Neuronal stem cell (in vitro differentiated cells): ENCODE measurements around the gene SLC2A4.
A peak's percentile ranks its signal among the peaks of the same experiment; 100 is the strongest.

Source experiments
- DNase-seq: peaks from one replicate; pipeline ENCODE4 v3.0.0-alpha.2; 2013; ENCODE audit warnings: low spot score
- H2AFZ ChIP-seq: one replicate; pipeline ENCODE4 v1.6.1; 2013; ENCODE audit warnings: mild to moderate bottlenecking, low read length, inconsistent platforms
- H2AK5ac ChIP-seq: 2 replicates; pipeline ENCODE4 v1.6.1; 2013; ENCODE audit warnings: low read depth, mild to moderate bottlenecking, inconsistent platforms, low read length, moderate library complexity, mixed read lengths
- H2BK120ac ChIP-seq: 2 replicates; pipeline ENCODE4 v1.6.1; 2013; ENCODE audit warnings: low read depth, mild to moderate bottlenecking, inconsistent platforms, low read length, moderate library complexity, mixed read lengths
- H2BK12ac ChIP-seq: one replicate; pipeline ENCODE4 v1.6.1; 2013; ENCODE audit warnings: low read length, inconsistent platforms
- H2BK15ac ChIP-seq: 2 replicates; pipeline ENCODE4 v1.6.1; 2013; ENCODE audit warnings: mild to moderate bottlenecking, low read length, inconsistent platforms, mixed read lengths
- H2BK5ac ChIP-seq: one replicate; pipeline ENCODE4 v1.6.1; 2013; ENCODE audit warnings: inconsistent platforms, mild to moderate bottlenecking, low read length, moderate library complexity
- H3K14ac ChIP-seq: one replicate; pipeline ENCODE4 v1.6.1; 2013; ENCODE audit warnings: low read length, inconsistent platforms
- H3K18ac ChIP-seq: 2 replicates; pipeline ENCODE4 v1.6.1; 2013; ENCODE audit warnings: low read length, inconsistent platforms
- H3K23ac ChIP-seq: 2 replicates; pipeline ENCODE4 v1.6.1; 2013; ENCODE audit warnings: low read depth, mild to moderate bottlenecking, mixed read lengths, low read length, inconsistent platforms; ENCODE audit not compliant: poor library complexity
- H3K27ac ChIP-seq: replicated peaks from 3 replicates; pipeline ENCODE4 v1.5.1; 2013; ENCODE audit warnings: low read length, inconsistent platforms
- H3K27me3 ChIP-seq, 3 experiments: 2 replicates each; pipeline ENCODE4 v1.6.1; 2013; ENCODE audit warnings: low read length in 3 of 3, mild to moderate bottlenecking in 2 of 3, inconsistent platforms in 1 of 3, low read depth in 1 of 3, mixed read lengths in 1 of 3, moderate library complexity in 1 of 3; ENCODE audit not compliant: control insufficient read depth in 3 of 3, insufficient read depth in 3 of 3
- H3K36me3 ChIP-seq, 2 donors: replicated peaks in 1 of 2; 2 replicates each; pipeline ENCODE4 v1.6.1; 2013; ENCODE audit warnings: low read length in 2 of 2; ENCODE audit not compliant: control insufficient read depth in 2 of 2, insufficient read depth in 2 of 2
- H3K4ac ChIP-seq: 2 replicates; pipeline ENCODE4 v1.6.1; 2013; ENCODE audit warnings: inconsistent platforms, mild to moderate bottlenecking, low read length, moderate library complexity
- H3K4me1 ChIP-seq, 2 donors: 1 replicate in 1 of 2; 2 replicates in 1 of 2; pipeline ENCODE4 v1.6.1; 2013; ENCODE audit warnings: low read length in 2 of 2, low read depth in 1 of 2; ENCODE audit not compliant: control insufficient read depth in 2 of 2, insufficient read depth in 1 of 2
- H3K4me2 ChIP-seq: one replicate; pipeline ENCODE4 v1.6.1; 2013; ENCODE audit warnings: mild to moderate bottlenecking, low read length, inconsistent platforms; ENCODE audit not compliant: insufficient read depth, poor library complexity, severe bottlenecking
- H3K4me3 ChIP-seq, 2 donors: 2 replicates each; pipeline ENCODE4 v1.5.1; 2013; ENCODE audit warnings: low read length in 2 of 2, mild to moderate bottlenecking in 2 of 2, inconsistent platforms in 1 of 2, moderate library complexity in 1 of 2
- H3K79me1 ChIP-seq: one replicate; pipeline ENCODE4 v1.6.1; 2013; ENCODE audit warnings: low read depth, mild to moderate bottlenecking, inconsistent platforms, low read length, moderate library complexity
- H3K9ac ChIP-seq: one replicate; pipeline ENCODE4 v1.6.1; 2013; ENCODE audit warnings: mild to moderate bottlenecking, low read depth, low read length, inconsistent platforms; ENCODE audit not compliant: poor library complexity
- H3K9me3 ChIP-seq, 2 donors: replicated peaks in 1 of 2; 2 replicates each; pipeline versions ENCODE3 to v1.6.1; 2013; ENCODE audit warnings: low read length in 2 of 2, mild to moderate bottlenecking in 2 of 2, inconsistent platforms in 1 of 2, low read depth in 1 of 2, mixed read lengths in 1 of 2, moderate library complexity in 1 of 2; ENCODE audit not compliant: control insufficient read depth in 2 of 2, insufficient read depth in 1 of 2
- H4K8ac ChIP-seq: one replicate; pipeline ENCODE4 v1.6.1; 2013; ENCODE audit warnings: low read depth, mild to moderate bottlenecking, inconsistent platforms, low read length, moderate library complexity
- H4K91ac ChIP-seq: one replicate; pipeline ENCODE4 v1.6.1; 2013; ENCODE audit warnings: low read length, low read depth, mild to moderate bottlenecking, inconsistent platforms; ENCODE audit not compliant: poor library complexity
- WGBS, 2 donors: extraction: QIAGEN DNeasy Blood & Tissue Kit; methylation state at CpG; one replicate each; pipeline ENCODE4 v1.1.7; 2013; ENCODE audit warnings: missing lambda C conversion rate in 2 of 2, mixed read lengths in 1 of 2; ENCODE audit not compliant: insufficient read length in 2 of 2, insufficient replicate concordance in 1 of 2; ENCODE audit errors: extremely low coverage in 2 of 2; 5-methylcytosine and 5-hydroxymethylcytosine counted together

The SLC2A4 gene

GRCh38 chr17:7293159-7293558 lies 11.6 kb downstream of the SLC2A4 start:
- Histone ChIP-seq H2BK15ac (no peak overlapping the region), H2BK5ac (no peak overlapping the region), H2BK12ac (no peak overlapping the region), H3K4ac (no peak overlapping the region), H3K18ac (no peak overlapping the region), H3K9me3 (peaks cover 0 to 3% of the 10 kb centered on the region in 2 donors), H3K36me3 (no peaks in the 10 kb centered on the region), H3K79me1 (peaks cover 4% of the 10 kb centered on the region), H3K4me2 (no peak overlapping the region), H4K91ac (no peak overlapping the region), H2AK5ac (no peak overlapping the region), H3K27me3 (peaks cover 10 to 48% (median 44%) of the 10 kb centered on the region in 3 experiments), H3K4me1 (peaks cover 7 to 22% of the 10 kb centered on the region in 2 donors), H4K8ac (no peak overlapping the region), H3K9ac (no peak overlapping the region), H3K14ac (no peak overlapping the region), H3K4me3 (no peak overlapping the region), H2BK120ac (no peak overlapping the region), H3K23ac (no peak overlapping the region), H3K27ac (no peak overlapping the region), H2AFZ (no peak overlapping the region)
- no peak for DNase-seq
- WGBS, 2 donors, result no CpG with 5 or more reads among the region's 11 CpGs

GRCh38 chr17:7293816-7294613 lies 12.5 kb downstream of the SLC2A4 start:
- no peak overlapping the region for H2BK120ac ChIP-seq
- H2BK12ac ChIP-seq, result no peak overlapping the region
- peak overlapping the region; percentile 4 for H2AK5ac ChIP-seq
- H2AFZ ChIP-seq, result peak overlapping the region; percentile 87
- no peak overlapping the region for H2BK5ac ChIP-seq
- peak overlapping the region; percentile 85 for H3K18ac ChIP-seq
- H3K4me2 ChIP-seq, result peak overlapping the region; percentile 54
- no peak overlapping the region for H3K9ac ChIP-seq
- H3K27me3 ChIP-seq, result peaks cover 10 to 48% (median 44%) of the 10 kb centered on the region in 3 experiments
- peaks cover 4% of the 10 kb centered on the region for H3K79me1 ChIP-seq
- no peak overlapping the region for H3K14ac ChIP-seq
- H4K91ac ChIP-seq, result no peak overlapping the region
- no peak overlapping the region for H3K27ac ChIP-seq
- H3K36me3 ChIP-seq, result no peaks in the 10 kb centered on the region
- H2BK15ac ChIP-seq, result peak overlapping the region; percentile 49
- peak overlapping the region; percentile 22 to 48 for H3K4me3 ChIP-seq
- H3K4me1 ChIP-seq, result peaks cover 7 to 22% of the 10 kb centered on the region in 2 donors
- no peak overlapping the region for H3K4ac ChIP-seq
- DNase-seq, result no peak
- H3K9me3 ChIP-seq, result peaks cover 0 to 3% of the 10 kb centered on the region in 2 donors
- H4K8ac ChIP-seq, result no peak overlapping the region
- H3K23ac ChIP-seq, result peak overlapping the region; percentile 43
- no CpG with 5 or more reads among the region's 75 CpGs for WGBS, 2 donors

- Histone ChIP-seq H2BK5ac (no peak within 1 kb of the TSS), H3K18ac (peak within 1 kb of the TSS; percentile 96), H3K27me3 (peaks cover 10 to 48% (median 44%) of the 10 kb centered on the region in 3 experiments), H2BK12ac (no peak within 1 kb of the TSS), H3K4me2 (peak within 1 kb of the TSS; percentile 80), H3K14ac (no peak within 1 kb of the TSS), H2BK15ac (peak within 1 kb of the TSS; percentile 49), H2AK5ac (peak within 1 kb of the TSS; percentile 94), H4K91ac (no peak within 1 kb of the TSS), H3K27ac (no peak within 1 kb of the TSS), H2BK120ac (peak within 1 kb of the TSS; percentile 94), H3K4ac (no peak within 1 kb of the TSS), H3K9ac (no peak within 1 kb of the TSS), H3K4me1 (peaks cover 7 to 22% of the 10 kb centered on the region in 2 donors), H3K9me3 (peaks cover 0 to 3% of the 10 kb centered on the region in 2 donors), H2AFZ (peak within 1 kb of the TSS; percentile 87), H3K36me3 (no peaks in the 10 kb centered on the region), H3K4me3 (peak within 1 kb of the TSS; percentile 29 to 71), H3K79me1 (peaks cover 4% of the 10 kb centered on the region), H4K8ac (peak within 1 kb of the TSS; percentile 17), H3K23ac (peak within 1 kb of the TSS; percentile 89)
- DNase-seq, result no peak
- no CpG with 5 or more reads among the region's 57 CpGs for WGBS, 2 donors
These were observed 13.2 kb downstream of the SLC2A4 start, which contains the start of gene YBX2 for GRCh38 chr17:7294614-7295153. Gene YBX2, minus strand, starts transcription at chr17:7294639. Its CDS starts 139 bp downstream, at chr17:7294500.
